Skeletal muscle satellite cell (primary cell): ENCODE data around the gene FFAR3.

Experiments used
- H3K27me3 ChIP-seq: 2 replicates; pipeline ENCODE4 v1.7.0; 2013; ENCODE audit warnings: low read length; ENCODE audit not compliant: control insufficient read depth, insufficient read depth
- H3K36me3 ChIP-seq: 2 replicates; pipeline ENCODE4 v1.7.0; 2013; ENCODE audit warnings: mild to moderate bottlenecking, control low read depth, low read length; ENCODE audit not compliant: insufficient read depth
- H3K4me1 ChIP-seq: 2 replicates; pipeline ENCODE4 v1.7.0; 2013; ENCODE audit warnings: low read length; ENCODE audit not compliant: control insufficient read depth, insufficient read depth
- H3K4me2 ChIP-seq: 2 replicates; pipeline ENCODE4 v1.7.0; 2013; ENCODE audit warnings: mild to moderate bottlenecking, low read length
- H3K4me3 ChIP-seq: 2 replicates; pipeline ENCODE4 v1.7.0; 2013; ENCODE audit warnings: low read length
- H3K9ac ChIP-seq: 2 replicates; pipeline ENCODE4 v1.7.0; 2013; ENCODE audit warnings: mild to moderate bottlenecking, low read depth, low read length, moderate library complexity
- H3K9me3 ChIP-seq: replicated peaks from 2 replicates; pipeline ENCODE4 v1.7.0; 2013; ENCODE audit warnings: mild to moderate bottlenecking, control low read depth, low read length

Gene FFAR3

GRCh38 chr19:35332817-35333216 is 25.4 kb upstream of the FFAR3 start:
- Histone ChIP-seq H3K4me1 (no peaks in the 10 kb centered on the region), H3K4me2 (no peak overlapping the region), H3K9ac (no peak overlapping the region), H3K9me3 (no peaks in the 10 kb centered on the region), H3K4me3 (no peak overlapping the region), H3K36me3 (no peaks in the 10 kb centered on the region), H3K27me3 (peaks cover 53% of the 10 kb centered on the region)

GRCh38 chr19:35334144-35334753 is 24.0 kb upstream of the FFAR3 start:
- Histone ChIP-seq H3K4me1 (no peaks in the 10 kb centered on the region), H3K36me3 (no peaks in the 10 kb centered on the region), H3K4me2 (no peak overlapping the region), H3K4me3 (no peak overlapping the region), H3K9ac (no peak overlapping the region), H3K9me3 (no peaks in the 10 kb centered on the region), H3K27me3 (peaks cover 52% of the 10 kb centered on the region)

- H3K9ac ChIP-seq: no peak overlapping the region
- no peaks in the 10 kb centered on the region for H3K9me3 ChIP-seq
- H3K36me3 ChIP-seq: no peaks in the 10 kb centered on the region
- H3K4me1 ChIP-seq: no peaks in the 10 kb centered on the region
- H3K27me3 ChIP-seq: peaks cover 32% of the 10 kb centered on the region
- H3K4me2 ChIP-seq: no peak overlapping the region
- H3K4me3 ChIP-seq: no peak overlapping the region
Observed at GRCh38 chr19:35336166-35336955, 21.9 kb upstream of the FFAR3 start.

GRCh38 chr19:35337097-35337983 is 20.9 kb upstream of the FFAR3 start:
- no peak overlapping the region for H3K9ac ChIP-seq
- H3K4me3 ChIP-seq: no peak overlapping the region
- no peak overlapping the region for H3K4me2 ChIP-seq
- no peaks in the 10 kb centered on the region for H3K36me3 ChIP-seq
- H3K27me3 ChIP-seq: peaks cover 27% of the 10 kb centered on the region
- no peaks in the 10 kb centered on the region for H3K4me1 ChIP-seq
- no peaks in the 10 kb centered on the region for H3K9me3 ChIP-seq

- Histone ChIP-seq H3K9ac (no peak overlapping the region), H3K4me1 (no peaks in the 10 kb centered on the region), H3K4me2 (no peak overlapping the region), H3K9me3 (no peaks in the 10 kb centered on the region), H3K36me3 (no peaks in the 10 kb centered on the region), H3K27me3 (peaks cover 22% of the 10 kb centered on the region), H3K4me3 (no peak overlapping the region)
Observed at GRCh38 chr19:35337984-35338296, 20.3 kb upstream of the FFAR3 start.

- no peaks in the 10 kb centered on the region for H3K36me3 ChIP-seq
- H3K9me3 ChIP-seq: no peaks in the 10 kb centered on the region
- no peak overlapping the region for H3K4me3 ChIP-seq
- H3K9ac ChIP-seq: no peak overlapping the region
- H3K4me2 ChIP-seq: no peak overlapping the region
- H3K4me1 ChIP-seq: no peaks in the 10 kb centered on the region
- H3K27me3 ChIP-seq: peaks cover 14% of the 10 kb centered on the region
Observed at GRCh38 chr19:35340431-35340830, 17.8 kb upstream of the FFAR3 start.

GRCh38 chr19:35341006-35341405 is 17.3 kb upstream of the FFAR3 start:
- Histone ChIP-seq H3K4me1 (no peaks in the 10 kb centered on the region), H3K4me3 (no peak overlapping the region), H3K9me3 (no peaks in the 10 kb centered on the region), H3K4me2 (no peak overlapping the region), H3K27me3 (peaks cover 17% of the 10 kb centered on the region), H3K36me3 (no peaks in the 10 kb centered on the region), H3K9ac (no peak overlapping the region)

GRCh38 chr19:35341565-35342225 is 16.6 kb upstream of the FFAR3 start:
- no peak overlapping the region for H3K9ac ChIP-seq
- H3K36me3 ChIP-seq: no peaks in the 10 kb centered on the region
- H3K27me3 ChIP-seq: peaks cover 24% of the 10 kb centered on the region
- no peaks in the 10 kb centered on the region for H3K4me1 ChIP-seq
- H3K4me3 ChIP-seq: no peak overlapping the region
- no peak overlapping the region for H3K4me2 ChIP-seq
- H3K9me3 ChIP-seq: no peaks in the 10 kb centered on the region

GRCh38 chr19:35342430-35342829 is 15.8 kb upstream of the FFAR3 start:
- H3K27me3 ChIP-seq: peaks cover 27% of the 10 kb centered on the region
- no peak overlapping the region for H3K4me3 ChIP-seq
- H3K36me3 ChIP-seq: no peaks in the 10 kb centered on the region
- H3K4me1 ChIP-seq: no peaks in the 10 kb centered on the region
- no peak overlapping the region for H3K9ac ChIP-seq
- H3K4me2 ChIP-seq: no peak overlapping the region
- no peaks in the 10 kb centered on the region for H3K9me3 ChIP-seq

GRCh38 chr19:35344511-35345031 is 13.7 kb upstream of the FFAR3 start:
- Histone ChIP-seq H3K4me1 (no peaks in the 10 kb centered on the region), H3K9ac (no peak overlapping the region), H3K36me3 (no peaks in the 10 kb centered on the region), H3K27me3 (peaks cover 39% of the 10 kb centered on the region), H3K9me3 (no peaks in the 10 kb centered on the region), H3K4me2 (no peak overlapping the region), H3K4me3 (no peak overlapping the region)

GRCh38 chr19:35345671-35346111 is 12.6 kb upstream of the FFAR3 start:
- H3K9me3 ChIP-seq: no peaks in the 10 kb centered on the region
- H3K27me3 ChIP-seq: peaks cover 41% of the 10 kb centered on the region
- H3K4me2 ChIP-seq: no peak overlapping the region
- H3K4me3 ChIP-seq: no peak overlapping the region
- no peak overlapping the region for H3K9ac ChIP-seq
- H3K36me3 ChIP-seq: no peaks in the 10 kb centered on the region
- no peaks in the 10 kb centered on the region for H3K4me1 ChIP-seq
